H9 (cell line): ENCODE measurements around the gene DNMT3B. TPM values are rescaled to one million over a fixed set of nuclear protein-coding genes. Genes with fewer than 3 reads are reported as not detected.

Experiments used
- DNase-seq: peaks from one replicate; pipeline ENCODE4 v3.0.0-alpha.2; 2017
- H2AFZ ChIP-seq: one replicate; pipeline ENCODE4 v1.6.1; 2013; ENCODE audit warnings: mild to moderate bottlenecking, low read length, control low read depth, moderate library complexity
- H2AK5ac ChIP-seq: 2 replicates; pipeline ENCODE4 v1.6.1; 2013; ENCODE audit warnings: low read length, control low read depth, mixed read lengths; ENCODE audit not compliant: insufficient read length
- H2BK120ac ChIP-seq: one replicate; pipeline ENCODE4 v1.6.1; 2013; ENCODE audit warnings: low read depth, mild to moderate bottlenecking, low read length, control low read depth, inconsistent platforms; ENCODE audit not compliant: poor library complexity, severe bottlenecking
- H2BK12ac ChIP-seq: 2 replicates; pipeline ENCODE4 v1.6.1; 2013; ENCODE audit warnings: low read length, control low read depth, mixed read lengths, low read depth; ENCODE audit not compliant: insufficient read length
- H2BK15ac ChIP-seq: 2 replicates; pipeline ENCODE4 v1.6.1; 2013; ENCODE audit warnings: low read depth, low read length, control low read depth
- H2BK20ac ChIP-seq: one replicate; pipeline ENCODE4 v1.6.1; 2013; ENCODE audit warnings: low read depth, mild to moderate bottlenecking, low read length, control low read depth, inconsistent platforms; ENCODE audit not compliant: poor library complexity, severe bottlenecking
- H2BK5ac ChIP-seq: 2 replicates; pipeline ENCODE4 v1.6.1; 2013; ENCODE audit warnings: low read length, control low read depth, mixed read lengths; ENCODE audit not compliant: insufficient read length
- H3K14ac ChIP-seq: 2 replicates; pipeline ENCODE4 v1.6.1; 2013; ENCODE audit warnings: low read length, control low read depth; ENCODE audit not compliant: insufficient read depth
- H3K18ac ChIP-seq: 2 replicates; pipeline ENCODE4 v1.6.1; 2013; ENCODE audit warnings: low read depth, mild to moderate bottlenecking, mixed read lengths, low read length, control low read depth; ENCODE audit not compliant: insufficient read length
- H3K23ac ChIP-seq: 2 replicates; pipeline ENCODE4 v1.6.1; 2013; ENCODE audit warnings: low read length, control low read depth, mixed read lengths, low read depth; ENCODE audit not compliant: insufficient read length
- H3K23me2 ChIP-seq: 2 replicates; pipeline ENCODE4 v1.6.1; 2013; ENCODE audit warnings: low read depth, mild to moderate bottlenecking, mixed read lengths, low read length, control low read depth; ENCODE audit not compliant: insufficient read length, poor library complexity, severe bottlenecking
- H3K27ac ChIP-seq: 2 replicates; pipeline ENCODE4 v1.5.1; 2013; ENCODE audit warnings: low read length, control low read depth, mixed read lengths, low read depth; ENCODE audit not compliant: insufficient read length
- H3K27me3 ChIP-seq: 2 replicates; pipeline ENCODE4 v1.6.1; 2013; ENCODE audit warnings: low read length, control low read depth, inconsistent platforms; ENCODE audit not compliant: insufficient read depth
- H3K4ac ChIP-seq: 2 replicates; pipeline ENCODE4 v1.6.1; 2013; ENCODE audit warnings: low read depth, mild to moderate bottlenecking, control low read depth, inconsistent platforms, low read length, moderate library complexity
- H3K4me1 ChIP-seq: 2 replicates; pipeline ENCODE4 v1.6.1; 2013; ENCODE audit warnings: low read length, control low read depth, inconsistent platforms; ENCODE audit not compliant: insufficient read depth
- H3K4me2 ChIP-seq: 2 replicates; pipeline ENCODE4 v1.6.1; 2013; ENCODE audit warnings: low read length, control low read depth, mixed read lengths; ENCODE audit not compliant: insufficient read length, insufficient read depth
- H3K56ac ChIP-seq: 2 replicates; pipeline ENCODE4 v1.6.1; 2013; ENCODE audit warnings: low read depth, mild to moderate bottlenecking, mixed read lengths, low read length, control low read depth; ENCODE audit not compliant: insufficient read length
- H3K79me1 ChIP-seq: 2 replicates; pipeline ENCODE4 v1.6.1; 2013; ENCODE audit warnings: low read depth, mild to moderate bottlenecking, moderate library complexity, low read length, control low read depth, inconsistent platforms; ENCODE audit not compliant: insufficient read depth, poor library complexity, severe bottlenecking
- H3K79me2 ChIP-seq: 2 replicates; pipeline ENCODE4 v1.6.1; 2013; ENCODE audit warnings: low read length, control low read depth, inconsistent platforms; ENCODE audit not compliant: insufficient read depth
- H3K9ac ChIP-seq: 2 replicates; pipeline ENCODE4 v1.6.1; 2013; ENCODE audit warnings: low read length, control low read depth, mixed read lengths; ENCODE audit not compliant: insufficient read length; ENCODE audit errors: extremely low read depth
- H3K9me3 ChIP-seq: one replicate; pipeline ENCODE4 v1.6.1; 2013; ENCODE audit warnings: low read depth, low read length, inconsistent platforms; ENCODE audit not compliant: control insufficient read depth
- H3T11ph ChIP-seq: one replicate; pipeline ENCODE4 v1.6.1; 2013; ENCODE audit warnings: mild to moderate bottlenecking, low read length, control low read depth, inconsistent platforms
- H4K20me1 ChIP-seq: one replicate; pipeline ENCODE4 v1.6.1; 2013; ENCODE audit not compliant: control insufficient read depth, insufficient read length, insufficient read depth
- H4K5ac ChIP-seq: 2 replicates; pipeline ENCODE4 v1.6.1; 2013; ENCODE audit warnings: low read depth, mild to moderate bottlenecking, mixed read lengths, low read length, control low read depth; ENCODE audit not compliant: insufficient read length
- H4K8ac ChIP-seq: replicated peaks from 2 replicates; pipeline ENCODE4 v1.6.1; 2013; ENCODE audit warnings: low read length, control low read depth, mixed read lengths, low read depth; ENCODE audit not compliant: insufficient read length
- H4K91ac ChIP-seq: 2 replicates; pipeline ENCODE4 v1.6.1; 2013; ENCODE audit warnings: low read depth, mild to moderate bottlenecking, moderate library complexity, mixed read lengths, low read length, control low read depth; ENCODE audit not compliant: insufficient read length
- H3K27ac Mint-ChIP-seq, 3 experiments: 2 replicates in 2 of 3; 3 replicates in 1 of 3; pipeline ENCODE4 v1.8.0; 2020 to 2021; ENCODE audit warnings: mixed read lengths in 3 of 3, mild to moderate bottlenecking in 1 of 3, moderate library complexity in 1 of 3
- H3K27me3 Mint-ChIP-seq: 2 replicates; pipeline ENCODE4 v1.8.0; 2021; ENCODE audit warnings: low read depth, mild to moderate bottlenecking, moderate library complexity, mixed read lengths
- H3K36me3 Mint-ChIP-seq, 3 experiments: 2 replicates in 2 of 3; 3 replicates in 1 of 3; pipeline ENCODE4 v1.8.0; 2020 to 2021; ENCODE audit warnings: low read depth in 3 of 3, mixed read lengths in 3 of 3; ENCODE audit not compliant: insufficient read depth in 1 of 3
- H3K4me1 Mint-ChIP-seq, 2 experiments: 2 replicates each; pipeline ENCODE4 v1.8.0; 2020; ENCODE audit warnings: mixed read lengths in 2 of 2
- H3K4me3 Mint-ChIP-seq, 2 experiments: 2 replicates in 1 of 2; 3 replicates in 1 of 2; pipeline ENCODE4 v1.8.0; 2020 to 2021; ENCODE audit warnings: mild to moderate bottlenecking in 2 of 2, mixed read lengths in 2 of 2, moderate library complexity in 1 of 2
- H3K9me3 Mint-ChIP-seq, 2 experiments: 2 replicates in 1 of 2; 3 replicates in 1 of 2; pipeline ENCODE4 v1.8.0; 2020; ENCODE audit warnings: mild to moderate bottlenecking in 2 of 2, mixed read lengths in 2 of 2, moderate library complexity in 1 of 2
- WGBS: extraction: QIAGEN DNeasy Blood & Tissue Kit; methylation state at CpG from one replicate; pipeline ENCODE4 v1.1.7; 2013; ENCODE audit warnings: missing lambda C conversion rate, low lambda C conversion rate, mixed read lengths; ENCODE audit not compliant: insufficient read length; ENCODE audit errors: extremely low coverage; 5-methylcytosine and 5-hydroxymethylcytosine counted together
- total RNA-seq: library from RNA; stranded (reverse); gene quantifications from 2 replicates; pipeline ENCODE4 v1.2.1, GENCODE V29; 2021
- TF ChIP-seq, protein P1 (sequence below): fragments of 200-600 bp; sonication (generic); conservative IDR thresholded peaks from 3 replicates; pipeline ENCODE4 v1.8.0; 2021; ENCODE audit warnings: antibody characterized with exemption, mild to moderate bottlenecking

The DNMT3B gene
- total RNA-seq, 1 experiment from 2014 or later, result 980 TPM

DNA sequence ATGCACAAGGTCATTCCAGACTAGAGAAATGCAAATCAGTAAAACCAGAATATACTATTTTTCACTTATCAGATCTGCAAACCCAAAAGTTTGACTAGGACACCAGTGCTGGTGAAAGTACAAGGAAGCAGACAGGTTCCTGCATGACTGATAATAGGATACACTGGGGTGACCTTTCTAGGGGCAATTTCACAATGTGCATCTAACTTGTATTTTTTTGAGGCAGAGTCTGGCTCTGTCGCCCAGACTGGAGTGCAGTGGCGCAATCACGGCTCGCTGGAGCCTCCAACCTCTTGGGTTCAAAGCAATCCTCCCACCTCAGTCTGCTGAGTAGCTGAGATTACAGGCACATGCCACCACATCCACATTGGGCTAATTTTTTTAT lies 30.3 kb upstream of the DNMT3B start:
- H3K23ac ChIP-seq, result no peak overlapping the region
- no peak overlapping the region for H2AK5ac ChIP-seq
- H4K5ac ChIP-seq, result no peak overlapping the region
- Mint-ChIP-seq H3K4me3 (no peak overlapping the region), H3K4me1 (peaks cover 12 to 16% of the 10 kb centered on the region in 2 experiments), H3K36me3 (peaks cover 15 to 50% (median 22%) of the 10 kb centered on the region in 3 experiments; a peak in 6 of 7 replicates), H3K27me3 (no peaks in the 10 kb centered on the region), H3K9me3 (no peaks in the 10 kb centered on the region), H3K27ac (peak overlapping the region in 2 of 3 experiments; percentile 6 to 92; a peak in 4 of 7 replicates)
- H2BK5ac ChIP-seq, result no peak overlapping the region
- no peaks in the 10 kb centered on the region for H3K27me3 ChIP-seq
- H3K9ac ChIP-seq, result no peak overlapping the region
- no peak overlapping the region for H2BK12ac ChIP-seq
- H3K4ac ChIP-seq, result no peak overlapping the region
- H3K27ac ChIP-seq, result no peak overlapping the region
- H3T11ph ChIP-seq, result no peak overlapping the region
- H4K20me1 ChIP-seq, result no peaks in the 10 kb centered on the region
- WGBS, result no CpG with 5 or more reads among the region's 4 CpGs
- no peak overlapping the region for H2AFZ ChIP-seq
- H4K91ac ChIP-seq, result no peak overlapping the region
- no peak overlapping the region for H2BK15ac ChIP-seq
- TF ChIP-seq, protein P1, sequence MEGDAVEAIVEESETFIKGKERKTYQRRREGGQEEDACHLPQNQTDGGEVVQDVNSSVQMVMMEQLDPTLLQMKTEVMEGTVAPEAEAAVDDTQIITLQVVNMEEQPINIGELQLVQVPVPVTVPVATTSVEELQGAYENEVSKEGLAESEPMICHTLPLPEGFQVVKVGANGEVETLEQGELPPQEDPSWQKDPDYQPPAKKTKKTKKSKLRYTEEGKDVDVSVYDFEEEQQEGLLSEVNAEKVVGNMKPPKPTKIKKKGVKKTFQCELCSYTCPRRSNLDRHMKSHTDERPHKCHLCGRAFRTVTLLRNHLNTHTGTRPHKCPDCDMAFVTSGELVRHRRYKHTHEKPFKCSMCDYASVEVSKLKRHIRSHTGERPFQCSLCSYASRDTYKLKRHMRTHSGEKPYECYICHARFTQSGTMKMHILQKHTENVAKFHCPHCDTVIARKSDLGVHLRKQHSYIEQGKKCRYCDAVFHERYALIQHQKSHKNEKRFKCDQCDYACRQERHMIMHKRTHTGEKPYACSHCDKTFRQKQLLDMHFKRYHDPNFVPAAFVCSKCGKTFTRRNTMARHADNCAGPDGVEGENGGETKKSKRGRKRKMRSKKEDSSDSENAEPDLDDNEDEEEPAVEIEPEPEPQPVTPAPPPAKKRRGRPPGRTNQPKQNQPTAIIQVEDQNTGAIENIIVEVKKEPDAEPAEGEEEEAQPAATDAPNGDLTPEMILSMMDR, result no peak
- H3K14ac ChIP-seq, result no peak overlapping the region
- DNase-seq, result no peak
- no peak overlapping the region for H3K18ac ChIP-seq
- H3K9me3 ChIP-seq, result no peaks in the 10 kb centered on the region
- no peaks in the 10 kb centered on the region for H3K23me2 ChIP-seq
- H4K8ac ChIP-seq, result no peak overlapping the region
- H3K56ac ChIP-seq, result no peak overlapping the region
- no peak overlapping the region for H2BK20ac ChIP-seq
- H3K79me1 ChIP-seq, result peaks cover 9% of the 10 kb centered on the region
- peaks cover 6% of the 10 kb centered on the region; the same call in 1 of the 2 replicates for H3K79me2 ChIP-seq
- no peak overlapping the region for H2BK120ac ChIP-seq
- no peak overlapping the region for H3K4me2 ChIP-seq
- H3K4me1 ChIP-seq, result no peaks in the 10 kb centered on the region; the same call in 1 of the 2 replicates
